Testis (tissue), 2 donors: Measurements from ENCODE around the gene TP73.

Source experiments
- CTCF ChIP-seq, 3 experiments: fragments of 450-650 bp in 2 of 3; fragments of 200-600 bp in 1 of 3; sonication (generic) in 1 of 3; IDR thresholded peaks; one replicate each; pipeline ENCODE4 v1.5.1; 2016 to 2019; ENCODE audit warnings: antibody characterized with exemption in 3 of 3, mild to moderate bottlenecking in 2 of 3, moderate library complexity in 1 of 3
- POLR2A ChIP-seq: fragments of 450-650 bp; IDR thresholded peaks from one replicate; pipeline ENCODE4 v1.6.1; 2017; ENCODE audit warnings: antibody characterized with exemption, mild to moderate bottlenecking, moderate library complexity

- TF ChIP-seq CTCF (IDR thresholded peaks at IDR 0.05), result no peak
- no peak for TF ChIP-seq POLR2A
Measured at GRCh38 chr1:3776231-3776961, 124.1 kb downstream of the TP73 start.
